Jurkat, Clone E6-1 (cell line): ENCODE measurements around the gene HOXB1.

Experiments
- DNase-seq: peaks from one replicate; pipeline ENCODE4 v3.0.0-alpha.2; 2011; ENCODE audit warnings: low read depth, low spot score
- H3K4me3 ChIP-seq: 2 replicates; pipeline ENCODE4 v1.5.1; 2011; ENCODE audit warnings: mild to moderate bottlenecking, low read length, control low read depth, moderate library complexity

The HOXB1 gene

GRCh38 chr17:48506246-48506645 is 24.6 kb downstream of the HOXB1 start:
- H3K4me3 ChIP-seq = no peak overlapping the region
- no peak for DNase-seq

- no peak overlapping the region for H3K4me3 ChIP-seq
- DNase-seq = no peak
These were observed 25.0 kb downstream of the HOXB1 start for GRCh38 chr17:48505788-48506187.

- no peak overlapping the region for H3K4me3 ChIP-seq
- DNase-seq = no peak
These were observed 25.9 kb downstream of the HOXB1 start for GRCh38 chr17:48504953-48505352.

- no peak for DNase-seq
- H3K4me3 ChIP-seq = no peak overlapping the region
These were observed 27.1 kb downstream of the HOXB1 start for GRCh38 chr17:48503747-48504146.

- H3K4me3 ChIP-seq = no peak overlapping the region
- no peak for DNase-seq
These were observed 27.9 kb downstream of the HOXB1 start for GRCh38 chr17:48502901-48503300.

- DNase-seq = no peak
- H3K4me3 ChIP-seq = no peak overlapping the region
These were observed 28.5 kb downstream of the HOXB1 start for GRCh38 chr17:48502312-48502711.

GRCh38 chr17:48500435-48501426 is 30.1 kb downstream of the HOXB1 start:
- no peak overlapping the region for H3K4me3 ChIP-seq
- DNase-seq = no peak

- no peak for DNase-seq
These were observed 30.9 kb downstream of the HOXB1 start for GRCh38 chr17:48499735-48500434.

GRCh38 chr17:48499248-48499647 is 31.6 kb downstream of the HOXB1 start:
- H3K4me3 ChIP-seq = no peak overlapping the region
- DNase-seq = no peak

More at GRCh38 chr17:48499735-48500434, 30.9 kb downstream of the HOXB1 start:
- no peak overlapping the region for H3K4me3 ChIP-seq

GRCh38 chr17:48498164-48498850 is 32.5 kb downstream of the HOXB1 start:
- H3K4me3 ChIP-seq = no peak overlapping the region
- no peak for DNase-seq

GRCh38 chr17:48497103-48497502 is 33.7 kb downstream of the HOXB1 start:
- no peak for DNase-seq
- no peak overlapping the region for H3K4me3 ChIP-seq

- no peak overlapping the region for H3K4me3 ChIP-seq
- no peak for DNase-seq
These were observed 36.5 kb downstream of the HOXB1 start for GRCh38 chr17:48494335-48494734.

GRCh38 chr17:48492401-48493298 is 38.2 kb downstream of the HOXB1 start:
- DNase-seq = no peak
- no peak overlapping the region for H3K4me3 ChIP-seq

- no peak overlapping the region for H3K4me3 ChIP-seq
- no peak for DNase-seq
These were observed 39.1 kb downstream of the HOXB1 start for GRCh38 chr17:48491527-48492273.

GRCh38 chr17:48490451-48490892 is 40.3 kb downstream of the HOXB1 start:
- no peak overlapping the region for H3K4me3 ChIP-seq
- no peak for DNase-seq

- no peak for DNase-seq
- no peak overlapping the region for H3K4me3 ChIP-seq
These were observed 41.0 kb downstream of the HOXB1 start for GRCh38 chr17:48489781-48490180.

GRCh38 chr17:48488548-48489106 is 42.2 kb downstream of the HOXB1 start:
- H3K4me3 ChIP-seq = no peak overlapping the region
- peak; percentile 65 for DNase-seq

GRCh38 chr17:48487221-48487620 is 43.6 kb downstream of the HOXB1 start:
- no peak for DNase-seq

More at GRCh38 chr17:48487221-48487620, 43.6 kb downstream of the HOXB1 start:
- no peak overlapping the region for H3K4me3 ChIP-seq
